GM13976 (cell line): Measurements from ENCODE around the gene UAP1.

Source experiments
- DNase-seq: peaks from one replicate; pipeline ENCODE4 v3.0.0; 2012; ENCODE audit warnings: low spot score
- CTCF ChIP-seq: IDR thresholded peaks from 2 replicates; pipeline ENCODE4 v1.5.1; 2012; ENCODE audit warnings: borderline replicate concordance, mild to moderate bottlenecking; ENCODE audit not compliant: insufficient read depth; ENCODE audit errors: extremely low read depth, missing control alignments, control extremely low read depth
- in situ Hi-C: fragments of 300-500 bp; cut with MboI; formaldehyde crosslinking; loops from one replicate; pipeline ENCODE4 v1.12.0; 2022; ENCODE audit warnings: low sequenced_read_pairs, mixed read lengths, inconsistent platforms; ENCODE audit not compliant: unreplicated experiment

The UAP1 gene

GRCh38 chr1:162561037-162561615 is 396 bp upstream of the UAP1 start:
- in situ Hi-C loops = no loop called here
- no peak for TF ChIP-seq CTCF
- peak; percentile 97 for DNase-seq

DNA sequence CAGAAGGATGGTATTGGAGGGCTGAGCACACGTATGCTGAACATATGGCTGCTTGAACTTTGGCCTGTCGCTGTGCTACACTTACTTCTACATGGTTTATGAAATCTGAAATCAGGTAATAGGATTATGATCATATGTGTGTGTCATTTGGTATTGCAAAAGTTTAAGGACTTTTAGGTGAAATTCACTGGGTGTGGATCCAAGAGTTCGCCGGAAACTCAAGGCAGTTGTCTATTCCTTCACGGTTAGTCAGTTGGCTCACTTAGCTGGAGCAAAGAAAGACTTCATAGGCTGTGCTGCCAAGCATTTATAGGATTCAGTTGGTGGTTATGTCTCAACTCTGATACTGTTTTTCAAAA is 927 bp downstream of the UAP1 start:
- no peak for DNase-seq
- TF ChIP-seq CTCF = no peak
- in situ Hi-C loops = no loop called here

- in situ Hi-C loops = no loop called here
- no peak for TF ChIP-seq CTCF
- DNase-seq = no peak
These were observed 3.3 kb downstream of the UAP1 start for GRCh38 chr1:162564762-162565218.

GRCh38 chr1:162565460-162565859 is 3.9 kb downstream of the UAP1 start:
- TF ChIP-seq CTCF = no peak
- in situ Hi-C loops = no loop called here
- no peak for DNase-seq

- no peak for TF ChIP-seq CTCF
- DNase-seq = no peak
- in situ Hi-C loops = no loop called here
These were observed 5.3 kb downstream of the UAP1 start for GRCh38 chr1:162566870-162567269.

GRCh38 chr1:162568802-162569201 is 7.3 kb downstream of the UAP1 start:
- no peak for TF ChIP-seq CTCF
- no peak for DNase-seq
- in situ Hi-C loops = no loop called here
